HG03460 (cell line): ENCODE measurements around the gene ATG9B.

Experiments
- ATAC-seq: cut with Tn5 transposase; IDR thresholded peaks from one replicate; pipeline ENCODE4 v1.9.1; 2021; ENCODE audit not compliant: unreplicated experiment

ATG9B gene

GRCh38 chr7:150988230-150989226 lies 35.8 kb downstream of the ATG9B start:
- no peak for ATAC-seq

- no peak for ATAC-seq
Observed at GRCh38 chr7:150986556-150986955, 37.7 kb downstream of the ATG9B start.

- no peak for ATAC-seq
Observed at GRCh38 chr7:150986099-150986512, 38.2 kb downstream of the ATG9B start.

- no peak for ATAC-seq
Observed at GRCh38 chr7:150983893-150984368, 40.4 kb downstream of the ATG9B start.

GRCh38 chr7:150982351-150982750 lies 41.9 kb downstream of the ATG9B start:
- no peak for ATAC-seq

- ATAC-seq: no peak
Observed at GRCh38 chr7:150981644-150982043, 42.6 kb downstream of the ATG9B start.

GRCh38 chr7:150980663-150981062 lies 43.6 kb downstream of the ATG9B start:
- no peak for ATAC-seq

- ATAC-seq: no peak
Observed at GRCh38 chr7:150979713-150980390, 44.4 kb downstream of the ATG9B start.

- no peak for ATAC-seq
Observed at GRCh38 chr7:150978126-150978789, 46.0 kb downstream of the ATG9B start, which contains the start of gene KCNH2. KCNH2 (minus strand) TSS chr7:150978321; CDS start chr7:150977913, 408 bp downstream.

- no peak for ATAC-seq
Observed at GRCh38 chr7:150977382-150978125, 46.7 kb downstream of the ATG9B start.

- no peak for ATAC-seq
Observed at GRCh38 chr7:150976529-150977381, 47.5 kb downstream of the ATG9B start.

- ATAC-seq: no peak
Observed at GRCh38 chr7:150975536-150976319, 48.6 kb downstream of the ATG9B start.

GRCh38 chr7:150974468-150975391 lies 49.6 kb downstream of the ATG9B start:
- ATAC-seq: peak; percentile 55

- no peak for ATAC-seq
Observed at GRCh38 chr7:150973571-150974451, 50.5 kb downstream of the ATG9B start.

- no peak for ATAC-seq
Observed at GRCh38 chr7:150972741-150973140, 51.6 kb downstream of the ATG9B start.

- no peak for ATAC-seq
Observed at GRCh38 chr7:150972023-150972468, 52.2 kb downstream of the ATG9B start.
